Stimulated activated CD4-positive, alpha-beta T cell treated with anti-CD3 and anti-CD28 coated beads, Interleukin-12 subunit alpha, Interleukin-12 subunit beta, amount 100 ng/mL, for 48 hours (primary cell): Measurements from ENCODE around the gene EMC1.
"Not testable (repeated sequence)": the region's sequence is repeated elsewhere in the genome, so short reads cannot be mapped to it uniquely, and the experiment has no call there.

ENCODE experiments used
- DNase-seq, 3 donors: peaks; one replicate each; pipeline ENCODE4 v3.0.0-alpha.2; 2020; ENCODE audit warnings: low read depth in 2 of 3, low spot score in 1 of 3

EMC1 gene

GRCh38 chr1:19219451-19219850 lies 31.9 kb downstream of the EMC1 start:
- DNase-seq = no peak

GRCh38 chr1:19216585-19216984 lies 34.7 kb downstream of the EMC1 start:
- not testable (repeated sequence) for DNase-seq

GRCh38 chr1:19213580-19213979 lies 37.7 kb downstream of the EMC1 start:
- DNase-seq = no peak

- DNase-seq = no peak
Measured at GRCh38 chr1:19212167-19212566, 39.2 kb downstream of the EMC1 start.

DNA sequence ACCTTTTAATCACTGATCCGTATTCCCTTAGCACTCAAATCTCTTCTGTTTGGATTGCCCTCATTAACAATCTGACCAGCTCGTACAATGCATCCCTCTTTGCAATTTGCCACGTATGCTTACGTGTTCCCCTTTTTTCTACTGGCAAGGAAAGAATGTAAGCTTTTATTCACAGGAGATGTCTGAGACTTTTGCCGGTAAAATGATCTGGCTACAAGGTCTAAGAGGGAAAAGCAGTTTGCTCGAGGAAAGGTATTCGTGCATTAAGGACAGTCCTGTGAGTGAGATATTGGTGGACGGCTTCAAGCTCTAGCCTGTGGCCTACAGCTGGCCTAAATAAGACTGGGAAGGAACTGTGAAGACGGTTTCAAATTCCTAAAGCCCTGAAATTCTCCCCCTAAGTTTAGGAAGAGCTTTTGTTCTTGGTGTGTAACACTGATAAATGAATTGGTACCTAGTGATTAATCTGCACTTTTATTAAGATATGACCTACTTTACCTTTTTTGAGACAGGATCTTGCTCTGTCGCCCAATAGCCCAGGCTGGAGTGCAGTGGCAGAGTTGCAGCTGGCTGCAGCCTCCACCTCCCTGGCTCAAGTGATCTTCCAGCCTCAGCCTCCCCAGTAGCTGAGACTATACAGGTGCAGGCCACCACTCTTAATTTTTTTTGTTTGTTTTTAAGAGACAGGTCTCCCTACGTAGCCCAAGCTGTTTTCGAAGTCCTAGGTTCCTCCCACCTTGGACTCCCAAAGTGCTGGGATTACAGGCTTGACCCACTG lies 40.4 kb downstream of the EMC1 start:
- no peak for DNase-seq

GRCh38 chr1:19209990-19210771 lies 41.1 kb downstream of the EMC1 start, which contains the start of gene UBR4:
UBR4 (minus strand) TSS chr1:19210266; CDS start chr1:19210248, 18 bp downstream.
- peak; percentile 95 to 97 (median 97) for DNase-seq

DNA sequence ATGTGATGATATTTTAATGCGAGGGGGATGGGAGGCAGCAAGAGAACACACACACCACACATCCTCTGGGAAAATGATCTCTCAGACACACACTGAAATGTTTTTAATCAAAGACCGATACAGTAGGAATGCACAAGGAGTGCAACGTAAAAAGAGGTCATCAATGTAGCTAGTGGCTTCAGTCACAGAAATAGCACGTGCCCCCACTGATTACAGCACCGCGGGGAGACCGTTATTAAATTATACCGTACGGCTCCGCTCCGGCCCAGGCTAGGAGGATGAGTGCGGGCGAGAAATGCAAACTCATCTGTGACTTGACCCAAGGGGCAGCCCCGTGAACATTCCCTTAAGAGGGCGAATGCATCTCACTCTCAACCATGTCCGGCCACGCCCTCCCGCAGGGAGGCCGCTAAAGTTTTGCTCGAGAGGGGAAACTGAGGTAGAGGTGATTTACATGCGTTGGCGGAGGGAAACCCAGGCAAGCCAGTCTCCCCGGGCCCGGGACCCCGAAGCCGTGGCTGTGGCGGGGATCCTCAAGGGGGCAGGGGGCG lies 41.8 kb downstream of the EMC1 start:
- DNase-seq = peak; percentile 59 to 70 (median 61)

- DNase-seq = no peak
Measured at GRCh38 chr1:19208710-19209438, 42.5 kb downstream of the EMC1 start.

- DNase-seq = no peak
Measured at GRCh38 chr1:19206947-19207346, 44.4 kb downstream of the EMC1 start.

DNA sequence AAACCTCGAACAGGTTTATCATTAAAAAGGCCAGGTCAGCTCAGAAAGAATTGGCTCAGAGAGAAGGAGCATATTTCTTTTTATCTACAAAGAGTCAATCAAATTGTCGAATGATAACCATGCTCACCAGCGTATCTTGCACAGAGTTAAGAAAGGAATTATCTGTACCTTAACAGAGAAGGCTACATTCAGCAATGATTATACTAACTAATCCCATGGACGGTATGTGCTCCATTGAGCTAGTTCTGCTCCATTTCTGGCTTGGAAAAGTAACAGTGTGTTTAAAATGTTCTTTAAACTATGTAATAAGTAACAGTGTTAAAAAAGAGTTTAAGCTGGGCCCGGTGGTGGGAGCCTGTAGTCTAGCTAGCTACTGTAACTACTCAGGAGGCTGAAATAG lies 45.5 kb downstream of the EMC1 start:
- DNase-seq = no peak

- DNase-seq = no peak
Measured at GRCh38 chr1:19205403-19205802, 45.9 kb downstream of the EMC1 start.

DNA sequence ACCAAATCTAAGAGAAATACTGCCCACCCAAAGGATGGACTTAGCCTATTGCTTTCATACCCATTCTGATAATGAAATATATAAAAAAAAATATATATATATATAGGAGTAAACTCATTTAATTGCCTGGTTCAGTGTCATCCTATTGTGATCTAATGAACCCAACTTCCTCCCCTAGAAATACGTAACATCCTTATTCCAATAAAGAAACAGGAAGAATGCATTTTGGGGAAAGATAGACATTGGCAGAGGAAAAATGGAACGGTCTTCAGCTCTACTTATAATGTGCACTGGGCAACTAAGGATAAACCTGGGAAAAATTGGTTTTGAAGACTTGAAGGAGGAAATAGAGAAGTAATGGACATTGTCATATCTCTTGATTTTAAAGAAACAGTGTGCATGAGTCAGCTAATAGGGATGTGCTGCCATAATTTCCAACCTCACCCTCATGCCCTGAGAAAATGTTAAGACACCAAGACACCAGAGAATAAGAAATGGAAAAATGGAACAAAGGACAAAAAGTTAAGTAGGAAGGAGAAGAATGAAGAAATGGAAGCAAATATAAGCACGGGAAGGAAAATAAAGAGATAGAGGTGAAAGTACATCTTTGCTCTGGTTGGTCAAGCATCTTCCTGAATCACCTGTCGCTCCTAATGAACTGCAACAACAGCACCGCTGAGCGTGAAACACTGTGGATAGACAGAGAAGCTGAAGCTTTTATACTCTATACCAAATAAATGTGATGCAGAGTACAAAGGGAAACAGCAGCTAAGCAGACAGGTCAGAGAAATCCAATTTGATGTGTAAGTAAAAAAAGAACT lies 46.7 kb downstream of the EMC1 start:
- no peak for DNase-seq

- DNase-seq = no peak
Measured at GRCh38 chr1:19203440-19203839, 47.9 kb downstream of the EMC1 start.

- no peak for DNase-seq
Measured at GRCh38 chr1:19202396-19202795, 48.9 kb downstream of the EMC1 start.

- no peak for DNase-seq
Measured at GRCh38 chr1:19199969-19200604, 51.2 kb downstream of the EMC1 start.

GRCh38 chr1:19199329-19199968 lies 51.9 kb downstream of the EMC1 start:
- no peak for DNase-seq

DNA sequence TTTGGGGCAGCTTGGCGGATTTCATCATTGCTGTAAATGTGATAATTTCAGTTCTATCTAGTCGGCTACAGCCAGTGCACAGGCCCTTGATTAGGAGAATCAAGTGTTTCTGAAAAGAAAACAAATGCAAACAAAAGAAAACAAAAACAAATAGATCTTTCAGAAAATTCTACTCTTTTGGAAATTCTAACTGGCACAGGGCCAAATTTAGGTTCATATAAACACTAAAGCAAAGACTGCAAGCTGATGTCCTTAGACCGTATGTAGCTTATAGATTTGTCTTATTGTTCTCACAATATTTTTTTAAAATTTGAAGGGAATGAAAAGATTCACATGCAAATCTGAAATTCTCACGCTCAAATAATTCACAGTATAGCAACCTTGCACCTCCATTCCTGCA lies 52.5 kb downstream of the EMC1 start:
- DNase-seq = no peak

DNA sequence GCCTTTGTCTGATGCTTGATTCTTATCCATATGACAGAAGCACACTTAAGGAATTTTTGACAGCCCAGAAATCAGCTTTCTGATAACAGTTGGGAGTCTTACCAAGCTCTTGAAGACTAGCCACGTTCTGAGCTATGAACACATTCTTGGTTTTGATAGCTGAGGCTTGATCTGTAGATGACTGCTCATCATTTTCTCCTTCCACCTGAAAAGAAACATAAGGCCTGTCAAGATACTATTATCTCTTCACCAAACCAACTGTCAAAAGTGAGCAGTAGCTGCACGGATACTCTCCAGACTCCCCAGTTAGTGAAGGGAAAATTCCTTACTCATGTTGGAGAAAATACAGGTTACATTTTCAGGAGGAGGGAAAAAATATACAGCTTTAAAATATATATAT lies 53.5 kb downstream of the EMC1 start:
- no peak for DNase-seq

DNA sequence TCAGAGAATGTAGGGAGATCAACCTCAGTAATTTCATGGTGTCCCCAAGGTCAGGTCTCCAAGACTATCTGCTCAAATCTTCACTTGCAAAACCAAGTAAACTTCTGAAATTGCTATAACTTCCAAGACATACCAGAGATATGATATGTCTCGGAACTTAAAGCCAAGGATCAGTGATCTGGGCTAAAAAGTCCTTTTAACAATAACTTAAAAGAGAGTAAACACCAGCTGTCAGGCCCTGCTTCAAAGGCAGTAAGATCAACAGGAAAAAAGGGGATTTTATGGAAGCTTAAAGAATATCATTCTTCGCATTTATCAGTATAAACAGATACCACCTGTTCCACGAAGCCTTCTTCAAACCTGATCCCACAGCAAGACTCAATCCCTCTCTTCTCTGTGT lies 55.0 kb downstream of the EMC1 start:
- no peak for DNase-seq

- no peak for DNase-seq
Measured at GRCh38 chr1:19193004-19193403, 58.3 kb downstream of the EMC1 start.
